ENCODE data around the gene TBC1D8B.

The TBC1D8B gene

DNA sequence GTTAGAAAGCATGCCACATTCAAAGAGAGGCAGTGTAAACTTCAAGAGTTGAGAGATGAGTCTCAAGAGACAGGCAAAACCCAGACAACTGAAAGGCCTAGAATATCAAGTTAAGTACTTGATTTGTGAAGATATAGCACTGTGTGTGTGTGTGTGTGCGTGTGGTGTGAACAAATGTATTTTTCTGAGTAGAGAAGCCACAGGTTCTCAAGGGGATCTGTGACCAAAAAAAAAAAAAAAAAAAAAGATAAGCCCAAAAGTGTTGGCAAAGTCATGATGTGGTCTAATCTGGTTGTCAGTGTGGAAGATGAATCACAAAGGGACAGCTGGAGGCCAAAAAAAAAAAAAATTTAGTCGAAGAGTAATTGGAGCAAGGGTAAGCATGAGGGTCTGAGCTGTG is 96.8 kb downstream of the TBC1D8B start:
- DNase-seq: no peak

DNA sequence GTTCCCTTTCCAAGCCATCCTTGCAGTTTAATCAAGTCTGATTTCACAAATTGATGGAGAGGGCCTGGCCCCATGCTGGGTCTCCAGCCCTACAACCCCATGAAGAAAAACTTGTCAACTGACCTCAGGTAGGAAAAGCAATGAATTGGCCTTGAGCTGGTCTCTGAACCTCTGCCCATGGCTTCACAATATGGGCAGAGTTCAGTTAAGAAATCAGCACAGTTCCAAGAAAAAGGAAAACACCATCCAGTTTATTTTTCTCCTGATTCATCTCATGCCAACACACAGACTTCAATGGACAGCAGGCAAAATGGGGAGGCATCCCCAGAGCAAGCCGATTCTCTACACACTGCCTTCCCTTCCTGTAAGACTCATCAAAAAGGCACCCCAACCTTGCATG is 97.4 kb downstream of the TBC1D8B start:
- no peak for DNase-seq

DNA sequence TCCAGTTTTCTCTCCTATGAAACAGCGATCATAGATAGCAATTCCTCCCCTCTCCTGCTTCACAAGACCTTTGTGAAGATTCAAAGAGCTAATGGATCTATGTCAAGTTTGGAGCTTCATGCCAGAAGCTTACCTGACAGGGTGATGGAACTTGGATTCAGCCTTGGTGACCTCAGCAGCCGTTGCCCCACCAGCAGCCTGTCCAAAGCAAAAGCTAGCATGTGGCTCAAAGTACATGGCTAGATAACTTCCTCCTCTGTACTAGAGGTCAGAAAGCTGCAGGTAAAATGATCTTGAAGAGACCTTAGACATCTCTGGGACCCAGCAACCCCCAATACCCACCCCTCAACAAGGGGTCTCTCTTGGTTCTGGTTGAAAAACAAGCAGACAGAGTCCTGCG is 98.9 kb downstream of the TBC1D8B start:
- no peak for DNase-seq

DNA sequence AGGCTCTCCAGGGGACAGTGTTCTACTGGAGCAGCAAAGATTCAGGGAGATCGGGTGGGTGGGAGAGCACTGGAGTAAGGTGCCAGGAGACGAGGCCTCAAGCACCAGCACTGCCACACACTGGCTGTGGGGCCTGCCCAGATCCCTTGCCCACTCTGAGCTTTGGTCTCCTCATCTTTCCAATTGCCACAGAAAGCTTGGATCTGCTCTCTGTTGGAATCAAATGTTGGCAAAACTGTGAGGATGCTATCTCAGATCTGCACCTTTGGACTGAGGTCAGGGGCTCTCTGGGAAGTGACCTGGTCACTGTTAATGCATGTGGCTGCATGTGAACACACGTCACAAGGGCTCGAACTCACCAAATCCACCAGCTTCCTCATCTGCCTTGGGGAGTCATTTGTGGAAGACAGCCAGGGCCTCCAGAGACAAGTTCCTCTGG is 99.3 kb downstream of the TBC1D8B start:
- no peak for DNase-seq

DNA sequence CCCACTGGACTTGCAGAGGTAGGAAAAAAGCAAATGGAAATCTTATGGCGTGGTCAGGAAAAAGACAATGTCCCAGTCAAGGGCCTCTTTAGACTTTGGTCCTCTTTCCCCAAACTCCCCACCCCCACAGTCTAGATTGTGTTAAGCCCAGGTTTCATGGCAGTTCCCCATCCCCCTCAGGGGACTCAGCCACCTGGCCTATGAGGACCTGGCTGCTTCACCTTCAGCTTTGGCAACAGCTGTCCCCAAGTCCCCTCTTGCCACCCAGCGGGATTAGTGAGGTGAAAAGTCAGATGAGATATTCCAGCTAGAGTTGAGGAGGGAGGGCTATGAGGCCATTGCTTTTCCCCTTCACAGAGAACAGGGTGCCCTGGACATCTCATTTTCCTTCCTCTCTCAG is 100.2 kb downstream of the TBC1D8B start:
- no peak for DNase-seq

DNA sequence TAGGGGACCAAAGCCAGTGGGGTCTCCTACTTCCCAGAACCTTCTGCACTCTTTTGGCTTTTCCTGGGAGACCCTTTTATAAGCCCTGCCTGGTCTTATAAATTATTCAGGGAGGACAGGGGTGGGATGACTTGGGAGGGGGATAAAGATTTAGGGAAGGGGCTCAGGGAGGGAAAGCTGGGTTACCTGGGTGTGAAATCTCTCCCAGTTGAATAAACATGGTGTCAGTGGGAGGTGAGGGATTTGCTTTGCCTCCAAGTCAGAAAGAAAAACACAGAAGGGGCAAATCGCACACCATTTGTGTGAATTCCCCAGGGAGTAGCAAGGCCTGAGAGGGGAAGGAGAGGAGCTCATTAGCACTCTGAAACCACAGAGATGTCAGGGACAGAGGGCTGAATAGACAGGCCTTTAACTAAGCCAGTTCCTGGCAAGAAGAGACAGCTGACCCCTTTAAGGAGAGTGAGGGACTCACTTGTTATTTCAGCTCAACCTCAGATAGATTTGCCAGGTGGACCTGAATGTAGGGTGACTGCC is 100.9 kb downstream of the TBC1D8B start, which contains the start of gene RIPPLY1:
Gene RIPPLY1, minus strand, starts transcription at position 51 of the 534 bp plus-strand sequence. CDS start 54 bp downstream, outside the sequence.
- no peak for DNase-seq

DNA sequence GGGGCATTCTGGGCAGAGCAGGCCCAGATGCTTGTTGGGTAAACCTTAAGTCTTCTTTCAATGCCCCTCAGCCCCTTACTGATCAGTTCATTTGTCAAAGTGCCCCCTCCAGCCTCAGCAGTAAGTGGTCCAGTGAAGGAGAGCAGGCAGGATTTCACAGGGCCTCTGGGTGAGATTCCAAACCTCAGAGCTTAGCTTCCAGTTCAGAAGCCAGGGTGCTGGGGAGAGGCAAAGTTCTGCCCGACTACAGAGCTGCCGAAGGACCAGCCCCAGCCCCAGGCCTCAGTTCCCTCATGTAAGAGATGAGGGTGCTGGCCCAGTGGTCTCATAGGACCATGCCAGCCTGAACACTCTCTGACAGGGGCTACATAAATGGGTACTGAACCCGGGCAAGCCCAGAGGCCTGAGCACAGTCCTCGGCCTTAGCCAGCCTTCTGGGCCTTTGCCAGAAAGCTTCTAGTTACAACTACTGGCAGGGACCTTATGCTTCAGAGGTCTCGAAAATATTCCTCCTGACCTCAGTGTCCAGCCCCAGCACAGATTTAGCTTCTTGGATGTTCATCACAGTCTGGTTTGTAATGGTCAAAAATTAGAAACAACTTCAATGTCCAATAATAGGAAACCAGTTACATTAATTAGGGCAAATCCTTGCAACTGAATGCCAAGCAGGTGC is 101.5 kb downstream of the TBC1D8B start:
- no peak for DNase-seq

DNA sequence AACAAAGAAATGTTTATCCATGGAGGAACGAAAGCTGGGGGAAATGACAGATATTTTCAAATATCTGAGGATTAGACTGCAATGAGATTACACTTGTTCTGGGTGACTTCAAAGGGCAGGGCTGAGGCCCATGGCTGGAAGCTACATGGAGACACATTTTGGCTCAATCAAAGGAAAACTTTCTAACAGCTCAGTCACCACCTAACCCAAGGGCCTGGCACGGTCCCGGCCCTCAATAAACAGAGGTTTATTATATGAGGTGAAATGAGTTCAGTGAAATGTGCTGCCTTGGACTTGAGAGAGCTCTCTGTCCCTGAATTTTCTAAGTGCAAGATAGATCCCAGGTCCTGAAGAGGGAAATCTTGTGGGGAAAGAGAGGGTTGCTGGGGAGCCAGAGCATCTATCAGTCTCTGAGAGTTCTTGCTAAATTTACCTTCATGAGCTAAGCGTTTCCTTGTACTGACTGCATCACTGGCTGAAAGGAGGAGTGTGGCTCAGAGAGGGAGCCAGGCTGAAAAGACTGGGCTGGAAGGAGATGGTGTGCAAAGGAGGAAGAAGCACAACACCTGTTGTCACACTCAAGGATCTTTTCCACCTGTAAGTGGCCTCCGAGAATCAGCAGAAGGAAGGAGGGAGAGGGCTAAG is 102.7 kb downstream of the TBC1D8B start:
- no peak for DNase-seq

DNA sequence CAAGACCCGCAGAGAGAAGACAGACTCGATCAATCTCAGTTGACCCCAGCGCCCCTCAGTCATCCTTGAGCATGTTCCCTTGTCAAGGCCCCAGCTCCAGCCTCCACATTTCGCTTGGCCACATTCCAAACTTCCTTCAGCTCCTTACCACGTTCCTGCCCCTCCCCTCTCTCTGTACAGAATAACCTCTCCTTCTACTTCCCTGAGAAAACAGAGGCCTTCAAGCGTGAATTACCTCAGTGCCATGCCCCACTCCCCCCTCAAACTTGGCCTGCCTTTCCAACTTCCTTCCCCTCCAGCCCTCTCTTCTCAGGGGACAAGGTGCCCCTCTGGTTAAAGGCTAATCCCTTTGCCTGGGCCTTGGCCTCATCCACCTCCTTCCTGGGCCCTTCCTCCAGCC is 103.9 kb downstream of the TBC1D8B start:
- no peak for DNase-seq

DNA sequence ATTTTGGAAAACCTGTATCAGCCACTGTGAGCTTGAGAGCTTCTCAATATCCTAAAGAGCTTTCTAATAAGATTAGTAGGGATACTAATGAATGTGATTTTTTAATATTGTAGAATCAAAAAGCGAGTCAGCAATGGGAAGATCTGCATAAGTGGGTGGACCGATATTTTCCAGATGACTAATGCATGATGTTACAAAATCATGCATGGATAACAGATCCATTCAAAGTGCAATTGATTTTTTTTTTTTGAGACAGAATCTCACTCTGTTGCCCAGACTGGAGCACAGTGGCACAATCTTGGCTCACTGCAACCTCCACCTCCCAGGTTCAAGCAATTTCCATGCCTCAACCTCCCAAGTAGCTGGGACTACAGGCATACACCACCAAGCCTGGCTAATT is 110.4 kb downstream of the TBC1D8B start:
- DNase-seq: no peak

DNA sequence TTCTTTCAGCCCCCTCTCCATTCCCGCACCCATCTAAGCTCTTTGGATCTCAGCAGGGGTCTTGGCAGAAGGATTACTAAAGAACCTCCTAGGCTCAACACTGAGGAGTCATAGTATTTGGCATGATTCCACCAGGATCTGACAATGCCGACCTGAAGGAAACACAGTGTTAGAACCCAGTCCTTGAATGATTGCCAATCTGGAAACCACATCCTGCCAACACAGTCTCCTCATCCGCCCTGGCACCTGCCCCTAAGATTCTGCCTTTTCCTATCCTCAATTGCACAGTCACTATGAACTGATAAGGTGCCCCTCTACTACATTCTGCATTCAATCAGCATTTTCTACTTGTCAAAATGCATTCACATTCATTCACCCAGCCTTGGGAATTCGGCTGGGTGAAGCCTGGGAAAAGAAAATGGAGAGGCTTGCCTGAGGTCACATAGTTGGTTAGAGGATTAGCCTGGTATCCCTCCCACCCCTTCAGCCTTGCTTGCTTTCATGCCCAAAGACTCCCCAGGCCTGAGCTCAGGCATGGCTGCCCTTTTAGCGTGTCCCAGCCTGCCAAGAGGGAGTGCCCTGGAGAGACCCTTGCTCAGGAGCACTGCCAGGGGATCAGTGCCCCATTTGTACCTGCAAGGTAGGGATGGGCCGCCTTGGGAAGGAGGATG is 115.5 kb downstream of the TBC1D8B start:
- DNase-seq: no peak

DNA sequence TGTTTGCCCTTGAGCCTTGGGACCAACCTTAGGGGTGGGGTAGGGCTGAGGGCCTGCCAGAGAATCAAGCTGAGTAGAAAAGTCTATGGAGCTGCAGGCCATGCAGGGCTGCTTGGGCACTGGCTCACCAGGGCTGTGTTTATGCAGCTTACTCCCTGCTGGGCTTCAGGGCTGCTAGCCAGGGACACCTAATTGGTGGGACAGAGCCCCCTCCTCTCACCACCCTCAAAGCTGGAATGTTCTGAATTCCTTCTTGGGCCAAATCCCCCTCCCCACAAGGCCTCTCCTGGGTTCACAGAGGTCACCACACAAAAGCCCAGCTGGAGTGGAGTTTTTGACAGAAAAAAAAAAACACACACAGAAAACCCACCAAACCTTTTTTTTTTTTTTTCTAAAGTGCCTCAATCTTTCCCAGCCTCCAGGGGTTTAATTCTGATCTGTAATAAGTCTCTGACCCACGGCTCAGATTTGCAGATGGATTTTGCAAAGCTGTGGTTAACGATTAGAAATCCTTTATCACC is 117.5 kb downstream of the TBC1D8B start, which contains the start of gene CLDN2:
Gene CLDN2, plus strand, starts transcription at position 471 of the 521 bp plus-strand sequence. CDS start 7,827 bp downstream, outside the sequence.
- no peak for DNase-seq

DNA sequence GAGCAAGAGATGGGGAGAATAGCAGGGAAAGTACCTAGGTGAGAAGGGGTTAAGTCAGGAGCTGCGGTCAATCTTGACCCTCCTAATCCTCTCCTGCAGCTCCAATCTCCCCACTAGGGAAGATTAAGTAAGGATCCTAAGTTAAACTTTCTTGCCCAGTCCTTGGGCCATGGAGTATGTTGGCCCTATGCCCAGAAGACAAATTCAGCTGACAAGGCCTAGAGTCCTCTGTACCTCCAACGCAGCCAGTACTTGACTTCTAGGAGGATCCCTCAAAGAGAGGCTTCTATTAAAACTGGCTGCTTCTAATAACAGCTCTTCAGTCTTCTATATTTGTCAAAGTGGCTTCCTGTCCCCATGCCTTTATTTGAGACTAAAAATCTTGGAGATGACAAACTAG is 119.2 kb downstream of the TBC1D8B start:
- no peak for DNase-seq

Measured in NCI-H748 treated with DMSO at 0.1 percent for 48 hours (cell line).